Gastroesophageal sphincter (tissue), 3 donors: ENCODE data around the gene PAEP.
"Not testable (repeated sequence)": the region's sequence is repeated elsewhere in the genome, so short reads cannot be mapped to it uniquely, and the experiment has no call there.

Experiments used
- EP300 ChIP-seq: sonication (generic); formaldehyde crosslinking; IDR thresholded peaks from one replicate; pipeline ENCODE4 v1.6.1; 2017; ENCODE audit warnings: antibody characterized with exemption, mild to moderate bottlenecking
- POLR2A ChIP-seq, 2 donors: fragments of 450-650 bp; IDR thresholded peaks; one replicate each; pipeline ENCODE4 v1.6.1; 2017; ENCODE audit warnings: antibody characterized with exemption in 2 of 2, mild to moderate bottlenecking in 2 of 2, moderate library complexity in 1 of 2
- POLR2AphosphoS5 ChIP-seq: sonication (generic); formaldehyde crosslinking; IDR thresholded peaks from one replicate; pipeline ENCODE4 v1.6.1; 2017; ENCODE audit warnings: antibody characterized with exemption
- TF ChIP-seq, protein P1 (sequence below), 4 experiments: fragments of 200-600 bp in 2 of 4; fragments of 450-650 bp in 2 of 4; sonication (generic) in 1 of 4; IDR thresholded peaks; one replicate each; pipeline ENCODE4 v1.5.1; 2017 to 2019; ENCODE audit warnings: antibody characterized with exemption in 4 of 4, mild to moderate bottlenecking in 2 of 4, moderate library complexity in 2 of 4

- TF ChIP-seq, protein P1, sequence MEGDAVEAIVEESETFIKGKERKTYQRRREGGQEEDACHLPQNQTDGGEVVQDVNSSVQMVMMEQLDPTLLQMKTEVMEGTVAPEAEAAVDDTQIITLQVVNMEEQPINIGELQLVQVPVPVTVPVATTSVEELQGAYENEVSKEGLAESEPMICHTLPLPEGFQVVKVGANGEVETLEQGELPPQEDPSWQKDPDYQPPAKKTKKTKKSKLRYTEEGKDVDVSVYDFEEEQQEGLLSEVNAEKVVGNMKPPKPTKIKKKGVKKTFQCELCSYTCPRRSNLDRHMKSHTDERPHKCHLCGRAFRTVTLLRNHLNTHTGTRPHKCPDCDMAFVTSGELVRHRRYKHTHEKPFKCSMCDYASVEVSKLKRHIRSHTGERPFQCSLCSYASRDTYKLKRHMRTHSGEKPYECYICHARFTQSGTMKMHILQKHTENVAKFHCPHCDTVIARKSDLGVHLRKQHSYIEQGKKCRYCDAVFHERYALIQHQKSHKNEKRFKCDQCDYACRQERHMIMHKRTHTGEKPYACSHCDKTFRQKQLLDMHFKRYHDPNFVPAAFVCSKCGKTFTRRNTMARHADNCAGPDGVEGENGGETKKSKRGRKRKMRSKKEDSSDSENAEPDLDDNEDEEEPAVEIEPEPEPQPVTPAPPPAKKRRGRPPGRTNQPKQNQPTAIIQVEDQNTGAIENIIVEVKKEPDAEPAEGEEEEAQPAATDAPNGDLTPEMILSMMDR (IDR thresholded peaks at IDR 0.05): not testable (repeated sequence)
- not testable (repeated sequence) for TF ChIP-seq POLR2AphosphoS5; POLR2A (IDR thresholded peaks at IDR 0.05); EP300
Measured at GRCh38 chr9:135528842-135529435, 32.6 kb upstream of the PAEP start.
